Common myeloid progenitor, CD34-positive (primary cell): ENCODE results near the gene CABP1.

ENCODE experiments used
- CTCF ChIA-PET: fragments of 350-600 bp; sonication (Branson Sonifier 250); formaldehyde crosslinking; loops from one replicate; lab custom pipeline; 2021; ENCODE audit warnings: antibody characterized with exemption; lab: Charles Lee
- POLR2A ChIA-PET: fragments of 350-600 bp; sonication (Branson Sonifier 250); formaldehyde crosslinking; loops from one replicate; lab custom pipeline; 2021; ENCODE audit warnings: antibody characterized with exemption; lab: Charles Lee
- DNase-seq, 3 donors: peaks; one replicate each; pipeline versions ENCODE4 v3.0.0 to v3.0.0-alpha.2; 2013
- H3K27ac ChIP-seq, 2 experiments: 1 replicate in 1 of 2; 2 replicates in 1 of 2; pipeline ENCODE4 v1.7.0; 2013; ENCODE audit warnings: inconsistent platforms in 2 of 2, low read length in 2 of 2, mild to moderate bottlenecking in 2 of 2, low read depth in 1 of 2, moderate library complexity in 1 of 2; ENCODE audit not compliant: severe bottlenecking in 2 of 2, insufficient read depth in 1 of 2, poor library complexity in 1 of 2
- H3K27me3 ChIP-seq, 5 experiments: replicated peaks in 2 of 5; 1 replicate in 3 of 5; 2 replicates in 2 of 5; pipeline versions ENCODE4 v1.6.1 to v1.7.0; 2013; ENCODE audit warnings: low read length in 4 of 5, mild to moderate bottlenecking in 2 of 5, moderate library complexity in 2 of 5, inconsistent platforms in 1 of 5; ENCODE audit not compliant: insufficient read depth in 5 of 5, control insufficient read depth in 4 of 5
- H3K36me3 ChIP-seq, 4 experiments: 1 replicate in 2 of 4; 2 replicates in 2 of 4; pipeline versions ENCODE4 v1.6.1 to v1.7.0; 2013; ENCODE audit warnings: low read length in 3 of 4, control low read depth in 1 of 4, mild to moderate bottlenecking in 1 of 4; ENCODE audit not compliant: control insufficient read depth in 4 of 4, insufficient read depth in 4 of 4
- H3K4me1 ChIP-seq, 4 experiments: 1 replicate in 3 of 4; 2 replicates in 1 of 4; pipeline versions ENCODE4 v1.6.1 to v1.7.1; 2013; ENCODE audit warnings: low read length in 3 of 4, mild to moderate bottlenecking in 3 of 4, control low read depth in 1 of 4, inconsistent platforms in 1 of 4, moderate library complexity in 1 of 4; ENCODE audit not compliant: control insufficient read depth in 4 of 4, insufficient read depth in 4 of 4; ENCODE audit errors: control extremely low read depth in 1 of 4
- H3K4me3 ChIP-seq, 7 experiments: 1 replicate in 4 of 7; 2 replicates in 3 of 7; pipeline versions ENCODE4 v1.5.1 to v1.7.0; 2013; ENCODE audit warnings: mild to moderate bottlenecking in 7 of 7, low read length in 6 of 7, moderate library complexity in 6 of 7, inconsistent platforms in 2 of 7, low read depth in 2 of 7, control low read depth in 1 of 7; ENCODE audit not compliant: insufficient read depth in 4 of 7, control insufficient read depth in 1 of 7; ENCODE audit errors: extremely low read depth in 1 of 7
- H3K9me3 ChIP-seq, 5 experiments: 1 replicate in 4 of 5; 2 replicates in 1 of 5; pipeline versions ENCODE4 v1.6.1 to v1.7.1; 2013; ENCODE audit warnings: low read length in 4 of 5, mild to moderate bottlenecking in 2 of 5, inconsistent platforms in 1 of 5, low read depth in 1 of 5, moderate library complexity in 1 of 5; ENCODE audit not compliant: control insufficient read depth in 4 of 5, insufficient read depth in 2 of 5; ENCODE audit errors: control extremely low read depth in 1 of 5
- WGBS: methylation state at CpG from one replicate; pipeline ENCODE4 v1.1.5; 2013; ENCODE audit not compliant: insufficient coverage; 5-methylcytosine and 5-hydroxymethylcytosine counted together

The CABP1 gene

DNA sequence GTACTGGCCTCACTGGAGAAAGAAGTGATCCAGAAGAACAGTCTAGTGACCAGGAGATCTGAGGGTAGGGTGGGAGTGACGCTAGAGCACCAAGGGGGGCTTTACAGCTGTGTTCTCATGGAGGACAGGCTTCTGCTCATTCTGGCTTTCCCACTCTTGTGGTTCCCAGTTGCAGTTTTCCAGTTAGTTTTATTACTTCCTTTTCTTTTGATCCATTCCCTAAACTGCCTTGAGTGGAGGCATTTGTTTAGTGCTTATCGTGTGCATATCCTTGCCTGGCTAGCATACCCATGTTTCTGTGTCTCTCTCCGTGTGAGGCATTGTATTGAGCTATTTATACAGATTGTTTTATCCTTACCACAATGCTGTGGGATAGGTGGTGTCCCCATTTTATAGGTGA lies 50.6 kb downstream of the CABP1 start:
- CTCF ChIA-PET = interaction anchor here (1.0 to 1.6 kb wide), 5 partner anchors 9 to 44 kb away, joined by 4 to 5 read pairs (median 4); no protein-coding TSS in a partner anchor
- Histone ChIP-seq H3K4me3 (no peak overlapping the region), H3K27ac (no peak overlapping the region), H3K36me3 (peaks cover 2 to 40% (median 24%) of the 10 kb centered on the region in 4 experiments), H3K27me3 (no peaks in the 10 kb centered on the region), H3K9me3 (no peaks in the 10 kb centered on the region), H3K4me1 (peaks cover 21 to 45% (median 30%) of the 10 kb centered on the region in 4 experiments)
- POLR2A ChIA-PET = no interaction called here
- no peak for DNase-seq
- WGBS = 100% methylated on average over 1 of the region's 3 CpGs

DNA sequence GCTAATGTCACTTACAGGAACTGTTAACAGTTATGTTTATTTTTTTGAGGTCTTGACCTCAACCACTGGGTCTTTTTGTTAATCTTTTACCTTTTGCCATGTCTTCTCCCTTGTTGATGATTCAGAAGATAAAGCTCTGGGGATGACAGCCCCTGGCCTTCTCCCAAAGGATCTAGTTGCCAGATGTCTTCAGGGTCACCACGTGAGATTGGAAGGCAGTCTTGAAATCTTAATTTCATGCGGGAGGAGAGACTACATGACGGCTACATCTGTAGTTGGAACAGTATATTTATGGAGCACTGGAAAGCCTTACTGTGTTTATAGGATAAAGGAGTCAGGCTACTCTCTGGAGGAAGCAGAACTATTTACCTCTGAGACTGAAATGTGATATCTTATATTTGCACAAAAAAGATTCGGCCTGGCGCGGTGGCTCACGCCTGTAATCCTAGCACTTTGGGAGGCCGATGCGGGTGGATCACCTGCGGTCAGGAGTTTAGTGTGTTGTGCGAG lies 52.2 kb downstream of the CABP1 start:
- H3K9me3 ChIP-seq = no peaks in the 10 kb centered on the region
- ChIA-PET POLR2A (interaction anchor here (0.7 kb wide), 1 partner anchor 197 kb away, joined by 3 read pairs; the partner anchor contains the start of gene DYNLL1), CTCF (interaction anchor here (0.7 to 3.6 kb wide), 5 partner anchors 11 to 82 kb away, joined by 3 to 16 read pairs (median 3); no protein-coding TSS in a partner anchor)
- H3K27ac ChIP-seq = peak overlapping the region in 1 of 2 experiments; percentile 50
- peaks cover 18 to 42% (median 27%) of the 10 kb centered on the region in 4 experiments for H3K4me1 ChIP-seq
- DNase-seq = no peak
- H3K36me3 ChIP-seq = peaks cover 11 to 56% (median 36%) of the 10 kb centered on the region in 4 experiments
- 96% methylated on average over 7 of the region's 11 CpGs for WGBS
- no peak overlapping the region for H3K4me3 ChIP-seq
- H3K27me3 ChIP-seq = no peaks in the 10 kb centered on the region

DNA sequence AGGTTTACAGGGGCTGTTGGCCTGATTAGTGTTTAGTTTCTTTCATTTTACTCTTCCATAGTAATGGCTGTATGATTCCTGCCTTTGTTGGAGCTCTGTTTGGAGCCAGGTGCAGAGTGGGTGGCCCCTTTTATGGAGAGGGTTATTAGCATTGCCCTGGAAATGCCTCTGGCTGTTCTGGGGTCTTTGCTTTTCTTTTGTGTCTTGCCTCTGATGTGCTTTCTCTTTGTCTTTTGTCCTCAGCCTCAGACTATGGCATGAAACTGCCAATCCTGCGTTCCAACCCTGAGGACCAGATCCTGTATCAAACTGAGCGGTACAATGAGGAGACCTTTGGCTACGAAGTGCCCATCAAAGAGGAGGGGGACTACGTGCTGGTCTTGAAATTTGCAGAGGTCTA lies 53.4 kb downstream of the CABP1 start:
- Histone ChIP-seq H3K27ac (no peak overlapping the region), H3K27me3 (no peaks in the 10 kb centered on the region), H3K4me3 (no peak overlapping the region), H3K9me3 (no peaks in the 10 kb centered on the region), H3K36me3 (peaks cover 13 to 68% (median 41%) of the 10 kb centered on the region in 4 experiments), H3K4me1 (peaks cover 5 to 37% (median 26%) of the 10 kb centered on the region in 4 experiments)
- POLR2A ChIA-PET = no interaction called here
- CTCF ChIA-PET = interaction anchor here (3.6 kb wide), 1 partner anchor 47 kb away, joined by 16 read pairs; no protein-coding TSS in a partner anchor
- no peak for DNase-seq
- 100% methylated on average over 4 of the region's 4 CpGs for WGBS

DNA sequence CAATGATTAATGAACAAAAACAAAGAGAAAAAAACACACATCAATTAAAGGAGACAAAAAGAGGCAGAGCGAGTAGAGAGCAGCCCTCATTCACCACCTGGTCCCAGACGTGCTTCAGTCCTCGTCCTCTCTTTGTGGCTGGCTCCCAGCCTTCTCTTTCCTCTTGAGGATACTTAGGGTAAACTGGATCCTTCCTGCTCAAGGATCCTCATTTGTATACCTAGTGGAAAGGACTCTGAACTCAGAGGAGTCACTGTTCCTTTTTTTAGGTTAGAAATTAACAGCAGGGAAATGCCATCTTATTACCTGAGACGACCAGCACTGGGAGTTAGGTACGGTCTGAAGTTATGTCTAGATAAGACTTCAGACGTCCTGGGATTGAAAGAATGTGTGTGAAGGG lies 56.2 kb downstream of the CABP1 start:
- POLR2A ChIA-PET = no interaction called here

DNA sequence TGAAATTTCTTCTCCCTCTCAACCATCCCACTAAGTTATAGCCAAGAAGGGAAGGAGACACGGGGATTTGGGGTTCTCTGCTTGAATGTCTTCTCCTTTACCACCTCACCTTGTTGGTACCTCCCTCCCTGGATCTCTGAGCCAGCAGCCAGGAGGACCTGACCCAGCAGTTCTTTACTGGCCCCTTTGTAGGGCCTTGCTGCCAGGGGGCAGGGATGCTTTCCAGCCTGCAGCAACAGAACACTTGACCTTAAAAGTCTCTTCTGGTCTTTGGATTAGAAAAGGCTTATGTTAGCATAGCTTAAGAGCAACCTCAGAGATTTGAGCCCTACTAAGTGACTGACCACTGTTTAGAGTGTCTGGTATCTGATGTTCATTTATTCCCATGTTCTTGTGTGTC lies 56.9 kb downstream of the CABP1 start:
- POLR2A ChIA-PET = interaction anchor here (1.9 kb wide), 1 partner anchor 12 kb away, joined by 5 read pairs; no protein-coding TSS in a partner anchor
- Histone ChIP-seq H3K4me3 (no peak overlapping the region), H3K9me3 (no peaks in the 10 kb centered on the region), H3K27ac (no peak overlapping the region), H3K36me3 (peaks cover 13 to 94% (median 70%) of the 10 kb centered on the region in 4 experiments), H3K27me3 (no peaks in the 10 kb centered on the region), H3K4me1 (peaks cover 0 to 13% (median 10%) of the 10 kb centered on the region in 4 experiments)
- no peak for DNase-seq
- WGBS = no CpG with 5 or more reads among the region's 1 CpG
- CTCF ChIA-PET = interaction anchor here (1.3 to 4.0 kb wide), 4 partner anchors 8 to 25 kb away, joined by 4 to 30 read pairs (median 6); partner anchors contain the start of gene UNC119B

More for the DNA sequence above, 56.2 kb downstream of the CABP1 start:
- no peaks in the 10 kb centered on the region for H3K9me3 ChIP-seq
- WGBS = 98% methylated on average over 6 of the region's 6 CpGs
- CTCF ChIA-PET = interaction anchor here (1.4 to 2.0 kb wide), 2 partner anchors 9 to 25 kb away, joined by 4 to 9 read pairs; no protein-coding TSS in a partner anchor
- no peak overlapping the region for H3K4me3 ChIP-seq
- peaks cover 13 to 89% (median 66%) of the 10 kb centered on the region in 4 experiments for H3K36me3 ChIP-seq
- no peaks in the 10 kb centered on the region for H3K27me3 ChIP-seq
- H3K4me1 ChIP-seq = peaks cover 0 to 15% (median 11%) of the 10 kb centered on the region in 4 experiments
- no peak for DNase-seq
- no peak overlapping the region for H3K27ac ChIP-seq

DNA sequence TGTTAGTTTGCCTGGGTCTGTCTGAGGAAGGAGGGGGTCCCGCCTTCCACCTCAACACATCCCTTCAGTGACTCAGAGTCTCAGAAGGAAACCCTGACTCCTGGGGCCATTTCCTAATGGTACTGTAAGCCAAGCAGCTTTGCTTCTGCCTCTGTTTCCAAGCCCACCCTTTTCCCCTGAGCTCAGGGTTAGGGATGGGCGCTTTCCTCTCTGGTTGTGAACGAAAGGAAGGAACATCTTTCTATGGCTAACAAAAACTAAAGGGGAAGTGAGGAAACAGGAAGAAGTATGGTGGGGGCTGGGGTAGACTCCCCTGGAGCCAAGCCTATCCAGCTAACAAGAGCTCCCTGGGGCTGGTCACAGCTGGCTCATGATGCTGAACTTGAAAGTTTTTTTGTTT lies 58.2 kb downstream of the CABP1 start:
- H3K4me1 ChIP-seq = peaks cover 0 to 13% (median 9%) of the 10 kb centered on the region in 4 experiments
- peaks cover 16 to 97% (median 75%) of the 10 kb centered on the region in 4 experiments for H3K36me3 ChIP-seq
- peak in 2 of 3 donors; percentile 46 to 57 for DNase-seq
- no peak overlapping the region for H3K4me3 ChIP-seq
- H3K9me3 ChIP-seq = no peaks in the 10 kb centered on the region
- peak overlapping the region in 1 of 2 experiments; percentile 46 for H3K27ac ChIP-seq
- CTCF ChIA-PET = interaction anchor here (0.6 to 4.0 kb wide), 8 partner anchors 9 to 308 kb away, joined by 4 to 30 read pairs (median 4); partner anchors contain the start of gene UNC119B
- POLR2A ChIA-PET = interaction anchor here (1.9 kb wide), 1 partner anchor 11 kb away, joined by 5 read pairs; no protein-coding TSS in a partner anchor
- no CpG with 5 or more reads among the region's 3 CpGs for WGBS
- no peaks in the 10 kb centered on the region for H3K27me3 ChIP-seq

DNA sequence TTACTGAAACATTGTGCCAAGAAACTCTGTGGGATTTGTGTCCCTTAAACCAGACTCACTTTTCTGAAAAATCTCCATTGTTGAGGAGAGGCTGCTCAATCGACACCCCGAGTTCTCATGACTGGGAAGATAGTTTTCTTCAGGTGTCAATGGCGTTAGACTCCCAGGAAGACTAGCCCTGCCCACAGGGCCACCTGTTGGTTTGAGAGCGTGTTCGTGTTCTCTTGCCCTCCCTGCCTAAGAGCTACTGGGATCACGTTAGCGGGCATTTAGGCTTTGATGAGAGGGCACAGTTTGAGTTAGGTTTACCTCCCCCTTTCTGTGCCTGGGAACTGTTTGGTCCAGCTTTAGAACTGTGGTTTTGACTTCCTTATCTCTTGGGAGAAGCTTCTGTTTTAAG lies 59.1 kb downstream of the CABP1 start:
- WGBS = 98% methylated on average over 7 of the region's 7 CpGs
- POLR2A ChIA-PET = no interaction called here
- CTCF ChIA-PET = interaction anchor here (0.6 to 4.0 kb wide), 8 partner anchors 8 to 307 kb away, joined by 3 to 30 read pairs (median 5); partner anchors contain the start of gene UNC119B

More for the DNA sequence above, 59.1 kb downstream of the CABP1 start:
- Histone ChIP-seq H3K4me1 (peaks cover 0 to 13% (median 9%) of the 10 kb centered on the region in 4 experiments), H3K27ac (no peak overlapping the region), H3K9me3 (no peaks in the 10 kb centered on the region), H3K36me3 (peaks cover 14 to 91% (median 71%) of the 10 kb centered on the region in 4 experiments), H3K4me3 (no peak overlapping the region), H3K27me3 (no peaks in the 10 kb centered on the region)
- no peak for DNase-seq
